Mesenchymal stem cell (in vitro differentiated cells and primary cell): ENCODE measurements around the gene FXYD7.

ENCODE experiments used
- DNase-seq: peaks from one replicate; pipeline ENCODE4 v3.0.0-alpha.2; 2013
- H2AFZ ChIP-seq: one replicate; pipeline ENCODE4 v1.6.1; 2013; ENCODE audit warnings: low read depth, mild to moderate bottlenecking, control low read depth, inconsistent platforms, low read length, moderate library complexity
- H2AK5ac ChIP-seq: 2 replicates; pipeline ENCODE4 v1.6.1; 2013; ENCODE audit warnings: low read length, moderate library complexity, mild to moderate bottlenecking, inconsistent platforms; ENCODE audit not compliant: severe bottlenecking
- H2BK120ac ChIP-seq: one replicate; pipeline ENCODE4 v1.6.1; 2013; ENCODE audit warnings: low read depth, mild to moderate bottlenecking, inconsistent platforms, low read length, moderate library complexity
- H2BK12ac ChIP-seq, 2 experiments: one replicate each; pipeline ENCODE4 v1.6.1; 2013; ENCODE audit warnings: inconsistent platforms in 2 of 2, low read length in 2 of 2, mild to moderate bottlenecking in 2 of 2, moderate library complexity in 2 of 2, control low read depth in 1 of 2
- H2BK15ac ChIP-seq: one replicate; pipeline ENCODE4 v1.6.1; 2013; ENCODE audit warnings: mild to moderate bottlenecking, low read depth, inconsistent platforms; ENCODE audit not compliant: poor library complexity, severe bottlenecking
- H2BK5ac ChIP-seq: 2 replicates; pipeline ENCODE4 v1.6.1; 2013; ENCODE audit warnings: low read depth, mild to moderate bottlenecking, low read length, control low read depth, inconsistent platforms; ENCODE audit not compliant: poor library complexity, severe bottlenecking
- H3K14ac ChIP-seq, 2 experiments: one replicate each; pipeline ENCODE4 v1.6.1; 2013; ENCODE audit warnings: inconsistent platforms in 2 of 2, low read length in 2 of 2, control low read depth in 1 of 2, mild to moderate bottlenecking in 1 of 2, moderate library complexity in 1 of 2
- H3K18ac ChIP-seq, 2 experiments: one replicate each; pipeline ENCODE4 v1.6.1; 2013; ENCODE audit warnings: inconsistent platforms in 2 of 2, low read length in 2 of 2, control low read depth in 1 of 2, low read depth in 1 of 2, mild to moderate bottlenecking in 1 of 2
- H3K23ac ChIP-seq, 2 experiments: one replicate each; pipeline ENCODE4 v1.6.1; 2013; ENCODE audit warnings: inconsistent platforms in 2 of 2, low read length in 2 of 2, mild to moderate bottlenecking in 2 of 2, moderate library complexity in 2 of 2, control low read depth in 1 of 2
- H3K27ac ChIP-seq: 2 replicates; pipeline ENCODE4 v1.5.1; 2013; ENCODE audit warnings: mild to moderate bottlenecking, moderate library complexity, low read length, control low read depth, inconsistent platforms; ENCODE audit not compliant: poor library complexity, severe bottlenecking
- H3K27me3 ChIP-seq, 2 experiments: 2 replicates each; pipeline versions ENCODE4 v1.6.1 to v1.7.0; 2013; ENCODE audit warnings: low read length in 2 of 2, mild to moderate bottlenecking in 2 of 2, moderate library complexity in 2 of 2, control low read depth in 1 of 2, inconsistent platforms in 1 of 2; ENCODE audit not compliant: control insufficient read depth in 1 of 2, insufficient read depth in 1 of 2
- H3K36me3 ChIP-seq, 2 experiments: 2 replicates each; pipeline versions ENCODE4 v1.6.1 to v1.7.0; 2013; ENCODE audit warnings: low read length in 2 of 2, control low read depth in 1 of 2, inconsistent platforms in 1 of 2, low read depth in 1 of 2, mild to moderate bottlenecking in 1 of 2; ENCODE audit not compliant: insufficient read depth in 2 of 2, control insufficient read depth in 1 of 2
- H3K4ac ChIP-seq, 2 experiments: one replicate each; pipeline ENCODE4 v1.6.1; 2013; ENCODE audit warnings: inconsistent platforms in 2 of 2, low read length in 2 of 2, mild to moderate bottlenecking in 2 of 2, moderate library complexity in 2 of 2, control low read depth in 1 of 2, low read depth in 1 of 2
- H3K4me1 ChIP-seq: 2 replicates; pipeline ENCODE4 v1.6.1; 2013; ENCODE audit warnings: low read depth, low read length, control low read depth; ENCODE audit not compliant: control insufficient read depth, insufficient read depth
- H3K4me2 ChIP-seq: 2 replicates; pipeline ENCODE4 v1.6.1; 2013; ENCODE audit warnings: low read length, mild to moderate bottlenecking, inconsistent platforms; ENCODE audit not compliant: poor library complexity, severe bottlenecking
- H3K4me3 ChIP-seq, 2 experiments: 2 replicates each; pipeline versions ENCODE4 v1.5.1 to v1.7.0; 2013; ENCODE audit warnings: low read length in 2 of 2, mild to moderate bottlenecking in 2 of 2, control low read depth in 1 of 2, low read depth in 1 of 2; ENCODE audit not compliant: insufficient read depth in 1 of 2
- H3K79me1 ChIP-seq: replicated peaks from 2 replicates; pipeline ENCODE4 v1.6.1; 2013; ENCODE audit warnings: mild to moderate bottlenecking, control low read depth, low read length, inconsistent platforms; ENCODE audit not compliant: poor library complexity, severe bottlenecking
- H3K9ac ChIP-seq: 2 replicates; pipeline ENCODE4 v1.7.0; 2013; ENCODE audit warnings: mild to moderate bottlenecking, low read length, moderate library complexity
- H3K9me3 ChIP-seq: 2 replicates; pipeline ENCODE4 v1.7.0; 2013; ENCODE audit warnings: mild to moderate bottlenecking, low read length; ENCODE audit not compliant: control insufficient read depth
- H4K8ac ChIP-seq: one replicate; pipeline ENCODE4 v1.6.1; 2013; ENCODE audit warnings: inconsistent platforms, mild to moderate bottlenecking, low read length, moderate library complexity
- H4K91ac ChIP-seq: one replicate; pipeline ENCODE4 v1.6.1; 2013; ENCODE audit warnings: mild to moderate bottlenecking, low read length, inconsistent platforms
- WGBS: methylation state at CpG from one replicate; pipeline ENCODE4 v1.1.7; 2013; ENCODE audit warnings: mixed read lengths; 5-methylcytosine and 5-hydroxymethylcytosine counted together

FXYD7 gene

GRCh38 chr19:35166100-35167063, 23.3 kb downstream of the FXYD7 start:
- H2AK5ac ChIP-seq, result peak overlapping the region; percentile 11
- H2BK120ac ChIP-seq, result no peak overlapping the region
- H2BK5ac ChIP-seq, result no peak overlapping the region
- no peak overlapping the region for H2AFZ ChIP-seq
- H3K4me1 ChIP-seq, result peaks cover 19% of the 10 kb centered on the region
- H3K23ac ChIP-seq, result no peak overlapping the region
- H2BK15ac ChIP-seq, result no peak overlapping the region
- no peak overlapping the region for H3K18ac ChIP-seq
- H4K8ac ChIP-seq, result no peak overlapping the region
- H3K4me2 ChIP-seq, result no peak overlapping the region
- no peaks in the 10 kb centered on the region for H3K27me3 ChIP-seq
- H2BK12ac ChIP-seq, result no peak overlapping the region
- H3K36me3 ChIP-seq, result peaks cover 34 to 88% of the 10 kb centered on the region in 2 experiments
- peaks cover 54% of the 10 kb centered on the region for H3K9me3 ChIP-seq
- peak overlapping the region; percentile 51 for H3K27ac ChIP-seq
- H3K14ac ChIP-seq, result no peak overlapping the region
- no peak overlapping the region for H3K4ac ChIP-seq
- no peak overlapping the region for H3K9ac ChIP-seq
- no peak for DNase-seq
- no peak overlapping the region for H3K4me3 ChIP-seq
- H3K79me1 ChIP-seq, result peaks cover 2% of the 10 kb centered on the region
- 100% methylated on average over 1 of the region's 7 CpGs for WGBS
- no peak overlapping the region for H4K91ac ChIP-seq

GRCh38 chr19:35167251-35168119, 24.4 kb downstream of the FXYD7 start:
- H4K8ac ChIP-seq, result no peak overlapping the region
- H3K4me1 ChIP-seq, result peaks cover 19% of the 10 kb centered on the region
- H3K27me3 ChIP-seq, result no peaks in the 10 kb centered on the region
- peak overlapping the region; percentile 2 for H2AK5ac ChIP-seq
- no peak overlapping the region for H3K4me2 ChIP-seq
- no peak overlapping the region for H3K4me3 ChIP-seq
- H4K91ac ChIP-seq, result no peak overlapping the region
- H3K14ac ChIP-seq, result no peak overlapping the region
- no peak overlapping the region for H3K18ac ChIP-seq
- peaks cover 2% of the 10 kb centered on the region for H3K79me1 ChIP-seq
- peaks cover 31 to 83% of the 10 kb centered on the region in 2 experiments for H3K36me3 ChIP-seq
- DNase-seq, result no peak
- no peak overlapping the region for H3K4ac ChIP-seq
- 89% methylated on average over 3 of the region's 5 CpGs for WGBS
- H3K9ac ChIP-seq, result no peak overlapping the region
- H3K23ac ChIP-seq, result no peak overlapping the region
- peak overlapping the region; percentile 51 for H3K27ac ChIP-seq
- no peak overlapping the region for H2BK15ac ChIP-seq
- H2BK120ac ChIP-seq, result no peak overlapping the region
- peaks cover 44% of the 10 kb centered on the region for H3K9me3 ChIP-seq
- H2BK5ac ChIP-seq, result no peak overlapping the region
- no peak overlapping the region for H2AFZ ChIP-seq
- no peak overlapping the region for H2BK12ac ChIP-seq

- H3K18ac ChIP-seq, result no peak overlapping the region
- DNase-seq, result no peak
- H3K23ac ChIP-seq, result no peak overlapping the region
- no peak overlapping the region for H4K91ac ChIP-seq
- H4K8ac ChIP-seq, result no peak overlapping the region
- H3K27me3 ChIP-seq, result no peaks in the 10 kb centered on the region
- no peak overlapping the region for H3K14ac ChIP-seq
- H3K4ac ChIP-seq, result no peak overlapping the region
- H2BK120ac ChIP-seq, result no peak overlapping the region
- H3K36me3 ChIP-seq, result peaks cover 34 to 76% of the 10 kb centered on the region in 2 experiments
- H2AFZ ChIP-seq, result no peak overlapping the region
- no peak overlapping the region for H3K4me3 ChIP-seq
- H3K9ac ChIP-seq, result no peak overlapping the region
- H2AK5ac ChIP-seq, result peak overlapping the region; percentile 3
- H3K4me1 ChIP-seq, result peaks cover 17% of the 10 kb centered on the region
- peaks cover 2% of the 10 kb centered on the region for H3K79me1 ChIP-seq
- peaks cover 37% of the 10 kb centered on the region for H3K9me3 ChIP-seq
- no peak overlapping the region for H2BK12ac ChIP-seq
- H2BK15ac ChIP-seq, result no peak overlapping the region
- WGBS, result 83% methylated on average over 2 of the region's 3 CpGs
- no peak overlapping the region for H3K4me2 ChIP-seq
- H2BK5ac ChIP-seq, result no peak overlapping the region
- no peak overlapping the region for H3K27ac ChIP-seq
Observed at GRCh38 chr19:35168196-35168595, 25.1 kb downstream of the FXYD7 start.
